Ishikawa (cell line): ENCODE data around the gene ZNF101.

Source experiments
- CEBPB ChIP-seq: IDR thresholded peaks from 2 replicates; pipeline ENCODE4 v1.6.1; 2012
- CREB1 ChIP-seq: IDR thresholded peaks from 2 replicates; pipeline ENCODE4 v1.6.1; 2012; ENCODE audit warnings: low read depth
- EGR1 ChIP-seq: IDR thresholded peaks from 2 replicates; pipeline ENCODE4 v1.6.1; 2012
- EP300 ChIP-seq: IDR thresholded peaks from 2 replicates; pipeline ENCODE4 v1.6.1; 2012; ENCODE audit warnings: borderline replicate concordance
- FOXM1 ChIP-seq: IDR thresholded peaks from 2 replicates; pipeline ENCODE4 v1.6.1; 2012; ENCODE audit warnings: low read depth, borderline replicate concordance
- NFIC ChIP-seq: IDR thresholded peaks from 2 replicates; pipeline ENCODE4 v1.6.1; 2012
- RAD21 ChIP-seq: IDR thresholded peaks from 2 replicates; pipeline ENCODE4 v1.6.1; 2012; ENCODE audit warnings: low read depth
- TAF1 ChIP-seq: IDR thresholded peaks from 2 replicates; pipeline ENCODE4 v1.6.1; 2012; ENCODE audit warnings: low read depth, mild to moderate bottlenecking
- TCF12 ChIP-seq: IDR thresholded peaks from 2 replicates; pipeline ENCODE4 v1.6.1; 2012; ENCODE audit warnings: low read depth
- TEAD4 ChIP-seq: IDR thresholded peaks from 2 replicates; pipeline ENCODE4 v1.6.1; 2012
- YY1 ChIP-seq: IDR thresholded peaks from 2 replicates; pipeline ENCODE4 v1.6.1; 2012; ENCODE audit warnings: low read depth
- ZBTB7A ChIP-seq: IDR thresholded peaks from 2 replicates; pipeline ENCODE4 v1.6.1; 2012; ENCODE audit warnings: low read depth
- TF ChIP-seq, protein P1 (sequence below): IDR thresholded peaks from 2 replicates; pipeline ENCODE4 v1.6.1; 2012; ENCODE audit warnings: low read depth, mild to moderate bottlenecking
- TF ChIP-seq, protein P2 (sequence below): IDR thresholded peaks from 2 replicates; pipeline ENCODE4 v1.6.1; 2012
- TF ChIP-seq, protein P3 (sequence below): IDR thresholded peaks from 2 replicates; pipeline ENCODE4 v1.6.1; 2012

Gene ZNF101

DNA sequence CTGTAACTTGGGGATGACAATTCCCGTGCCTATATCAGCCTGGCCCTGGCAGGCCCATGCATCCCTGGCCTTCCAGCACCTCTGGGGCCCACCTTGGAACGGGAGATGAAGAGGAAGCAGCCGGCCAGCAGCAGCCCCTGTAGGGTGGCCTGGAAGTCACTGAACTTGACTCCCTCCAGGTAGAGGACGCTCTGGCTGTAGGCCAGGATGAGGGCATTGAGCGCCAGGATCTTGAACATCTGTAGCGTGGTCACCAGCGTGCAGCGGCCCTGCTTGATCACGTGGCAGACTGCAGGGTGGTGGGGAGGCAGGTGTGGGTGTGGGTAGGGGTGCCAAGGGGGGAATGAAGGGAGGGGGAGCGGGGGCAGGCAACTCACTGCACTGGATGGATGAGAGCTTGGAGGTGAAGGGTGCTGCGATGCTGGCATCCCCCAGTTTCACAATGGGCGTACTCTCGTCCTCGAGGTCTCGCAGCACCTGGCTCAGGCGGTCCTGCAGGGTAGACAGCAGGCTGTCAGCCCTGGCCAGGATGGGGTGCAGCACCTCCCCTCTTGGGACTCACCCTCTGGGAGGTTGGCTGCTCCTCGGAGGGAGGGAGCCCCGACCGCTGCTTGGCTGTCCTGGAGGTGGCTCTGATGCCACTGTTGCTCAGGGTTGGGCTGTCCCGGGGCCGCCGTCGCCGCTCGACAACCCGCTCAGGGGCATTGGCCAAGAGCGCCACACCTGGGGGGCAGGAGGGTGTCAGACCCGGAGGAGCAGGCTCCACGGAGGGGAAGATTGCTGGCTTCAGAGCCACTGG, 21.4 kb upstream of the ZNF101 start:
- TF ChIP-seq EP300 = no peak
- TF ChIP-seq TAF1 = no peak
- TF ChIP-seq TCF12 = no peak
- TF ChIP-seq CEBPB = no peak
- TF ChIP-seq, protein P1, sequence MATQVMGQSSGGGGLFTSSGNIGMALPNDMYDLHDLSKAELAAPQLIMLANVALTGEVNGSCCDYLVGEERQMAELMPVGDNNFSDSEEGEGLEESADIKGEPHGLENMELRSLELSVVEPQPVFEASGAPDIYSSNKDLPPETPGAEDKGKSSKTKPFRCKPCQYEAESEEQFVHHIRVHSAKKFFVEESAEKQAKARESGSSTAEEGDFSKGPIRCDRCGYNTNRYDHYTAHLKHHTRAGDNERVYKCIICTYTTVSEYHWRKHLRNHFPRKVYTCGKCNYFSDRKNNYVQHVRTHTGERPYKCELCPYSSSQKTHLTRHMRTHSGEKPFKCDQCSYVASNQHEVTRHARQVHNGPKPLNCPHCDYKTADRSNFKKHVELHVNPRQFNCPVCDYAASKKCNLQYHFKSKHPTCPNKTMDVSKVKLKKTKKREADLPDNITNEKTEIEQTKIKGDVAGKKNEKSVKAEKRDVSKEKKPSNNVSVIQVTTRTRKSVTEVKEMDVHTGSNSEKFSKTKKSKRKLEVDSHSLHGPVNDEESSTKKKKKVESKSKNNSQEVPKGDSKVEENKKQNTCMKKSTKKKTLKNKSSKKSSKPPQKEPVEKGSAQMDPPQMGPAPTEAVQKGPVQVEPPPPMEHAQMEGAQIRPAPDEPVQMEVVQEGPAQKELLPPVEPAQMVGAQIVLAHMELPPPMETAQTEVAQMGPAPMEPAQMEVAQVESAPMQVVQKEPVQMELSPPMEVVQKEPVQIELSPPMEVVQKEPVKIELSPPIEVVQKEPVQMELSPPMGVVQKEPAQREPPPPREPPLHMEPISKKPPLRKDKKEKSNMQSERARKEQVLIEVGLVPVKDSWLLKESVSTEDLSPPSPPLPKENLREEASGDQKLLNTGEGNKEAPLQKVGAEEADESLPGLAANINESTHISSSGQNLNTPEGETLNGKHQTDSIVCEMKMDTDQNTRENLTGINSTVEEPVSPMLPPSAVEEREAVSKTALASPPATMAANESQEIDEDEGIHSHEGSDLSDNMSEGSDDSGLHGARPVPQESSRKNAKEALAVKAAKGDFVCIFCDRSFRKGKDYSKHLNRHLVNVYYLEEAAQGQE = no peak
- no peak for TF ChIP-seq RAD21
- TF ChIP-seq, protein P2, sequence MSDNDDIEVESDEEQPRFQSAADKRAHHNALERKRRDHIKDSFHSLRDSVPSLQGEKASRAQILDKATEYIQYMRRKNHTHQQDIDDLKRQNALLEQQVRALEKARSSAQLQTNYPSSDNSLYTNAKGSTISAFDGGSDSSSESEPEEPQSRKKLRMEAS = no peak
- TF ChIP-seq YY1 = no peak
- TF ChIP-seq CREB1 = no peak
- no peak for TF ChIP-seq FOXM1
- no peak for TF ChIP-seq TEAD4

DNA sequence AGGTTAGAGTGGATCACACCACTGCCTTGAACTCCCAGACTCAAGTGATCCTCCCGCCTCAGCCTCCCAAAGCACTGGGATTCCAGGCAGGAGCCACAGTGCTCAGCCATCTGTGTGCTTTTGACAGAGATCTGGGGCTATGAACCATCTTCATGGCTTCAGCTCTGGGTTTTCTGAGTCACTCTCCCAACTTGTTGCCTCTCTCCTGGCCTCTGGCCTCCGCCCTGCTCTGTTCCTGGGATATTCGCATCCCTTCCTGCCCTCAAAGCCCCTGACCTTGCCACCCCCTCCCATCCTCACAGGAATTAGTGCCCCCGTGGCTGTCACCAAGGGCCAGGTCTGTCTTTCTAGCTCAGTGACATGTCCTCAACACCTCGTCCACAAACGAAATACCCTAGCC, 19.5 kb upstream of the ZNF101 start:
- TF ChIP-seq CREB1 (no peak), TAF1 (no peak), EP300 (no peak), CEBPB (no peak), YY1 (no peak), ZBTB7A (no peak), TEAD4 (no peak), TCF12 (no peak), RAD21 (no peak), FOXM1 (no peak), EGR1 (no peak), NFIC (no peak)
- TF ChIP-seq, protein P3, sequence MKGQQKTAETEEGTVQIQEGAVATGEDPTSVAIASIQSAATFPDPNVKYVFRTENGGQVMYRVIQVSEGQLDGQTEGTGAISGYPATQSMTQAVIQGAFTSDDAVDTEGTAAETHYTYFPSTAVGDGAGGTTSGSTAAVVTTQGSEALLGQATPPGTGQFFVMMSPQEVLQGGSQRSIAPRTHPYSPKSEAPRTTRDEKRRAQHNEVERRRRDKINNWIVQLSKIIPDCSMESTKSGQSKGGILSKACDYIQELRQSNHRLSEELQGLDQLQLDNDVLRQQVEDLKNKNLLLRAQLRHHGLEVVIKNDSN = no peak
- TF ChIP-seq, protein P2 = no peak
- TF ChIP-seq, protein P1 = no peak

DNA sequence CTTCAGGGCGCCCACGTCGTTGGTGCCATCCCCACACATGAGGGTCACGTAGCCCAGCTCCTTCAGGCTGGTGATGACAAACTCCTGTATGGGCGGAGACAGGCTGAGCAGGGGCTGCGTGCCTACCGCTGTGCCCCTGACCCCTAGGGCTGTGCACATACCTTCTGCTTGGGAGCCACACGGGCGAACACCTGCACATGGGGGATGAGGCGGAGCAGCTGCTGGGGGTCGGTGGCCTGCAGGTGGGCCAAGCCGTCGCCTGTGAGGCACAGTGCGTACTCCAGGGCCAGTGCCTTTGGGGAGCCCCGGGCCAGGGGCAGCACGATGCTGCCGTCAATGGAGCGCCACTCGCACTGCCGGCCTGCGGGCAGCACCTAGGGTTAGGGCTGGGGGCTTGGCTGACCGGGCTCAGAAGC, 19.1 kb upstream of the ZNF101 start:
- TF ChIP-seq EP300 = no peak
- no peak for TF ChIP-seq TEAD4
- no peak for TF ChIP-seq TAF1
- no peak for TF ChIP-seq YY1
- no peak for TF ChIP-seq RAD21
- TF ChIP-seq, protein P1 = no peak
- TF ChIP-seq TCF12 = no peak
- TF ChIP-seq EGR1 = no peak
- TF ChIP-seq CREB1 = no peak
- TF ChIP-seq, protein P2 = no peak
- no peak for TF ChIP-seq CEBPB
- TF ChIP-seq NFIC = no peak
- no peak for TF ChIP-seq FOXM1

DNA sequence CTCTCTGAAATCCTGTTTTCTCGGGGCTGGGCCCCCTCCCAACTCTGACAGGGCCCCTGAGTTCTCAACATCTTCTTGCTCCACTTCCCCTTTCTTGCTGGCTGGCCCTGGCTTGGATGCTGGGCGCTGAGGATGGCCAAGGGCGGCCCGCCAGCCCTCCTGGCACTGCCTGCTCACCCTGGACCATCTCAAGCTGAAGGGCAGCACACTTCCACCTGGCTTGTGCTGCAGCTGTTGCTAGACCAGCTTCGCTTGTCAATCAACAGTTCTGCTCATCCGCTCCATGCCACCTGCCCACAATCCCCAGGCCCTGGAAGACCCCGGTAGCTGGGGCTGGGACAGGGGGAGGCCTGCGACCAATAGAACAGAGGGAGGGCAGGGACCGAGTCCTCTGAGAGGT, 18.3 kb upstream of the ZNF101 start:
- no peak for TF ChIP-seq ZBTB7A
- no peak for TF ChIP-seq NFIC
- TF ChIP-seq, protein P2 = no peak
- TF ChIP-seq CEBPB = no peak
- no peak for TF ChIP-seq TEAD4
- no peak for TF ChIP-seq RAD21
- no peak for TF ChIP-seq EP300
- TF ChIP-seq CREB1 = no peak
- no peak for TF ChIP-seq YY1
- no peak for TF ChIP-seq TAF1
- TF ChIP-seq, protein P3 = no peak
- TF ChIP-seq FOXM1 = no peak
- no peak for TF ChIP-seq TCF12
- TF ChIP-seq, protein P1 = no peak
- no peak for TF ChIP-seq EGR1
